Smooth muscle cell (in vitro differentiated cells): ENCODE measurements around the gene PABPN1L. TPM values are rescaled to one million over a fixed set of nuclear protein-coding genes. Genes with fewer than 3 reads are reported as not detected.

Experiments used
- DNase-seq: peaks from one replicate; lab custom pipeline; 2025; ENCODE audit not compliant: unreplicated experiment; lab: John Stamatoyannopoulos, UW
- H2AFZ ChIP-seq: fragments of 200-600 bp; sonication (generic); 2 replicates; pipeline ENCODE4 v1.6.0; 2016; ENCODE audit warnings: antibody characterized with exemption, low read depth, mild to moderate bottlenecking
- H3F3A ChIP-seq: fragments of 200-600 bp; sonication (generic); 2 replicates; pipeline ENCODE4 v1.6.0; 2017; ENCODE audit warnings: antibody characterized with exemption, low read depth
- H3K27ac ChIP-seq: fragments of 200-600 bp; sonication (generic); 2 replicates; pipeline ENCODE4 v1.5.1; 2016; ENCODE audit warnings: low read depth, mild to moderate bottlenecking
- H3K27me3 ChIP-seq: fragments of 200-600 bp; sonication (generic); 2 replicates; pipeline ENCODE4 v1.6.1; 2016; ENCODE audit warnings: low read depth, mild to moderate bottlenecking
- H3K36me3 ChIP-seq: fragments of 200-600 bp; sonication (generic); 2 replicates; pipeline ENCODE4 v1.5.1; 2016; ENCODE audit warnings: low read depth
- H3K4me1 ChIP-seq: fragments of 200-600 bp; sonication (generic); 2 replicates; pipeline ENCODE4 v1.5.1; 2016; ENCODE audit warnings: low read depth
- H3K4me2 ChIP-seq: fragments of 200-600 bp; sonication (generic); 2 replicates; pipeline ENCODE4 v1.6.0; 2016; ENCODE audit warnings: mild to moderate bottlenecking
- H3K4me3 ChIP-seq: fragments of 200-600 bp; sonication (generic); 2 replicates; pipeline ENCODE4 v1.5.1; 2016; ENCODE audit warnings: mild to moderate bottlenecking
- H3K79me2 ChIP-seq: fragments of 200-600 bp; sonication (generic); 2 replicates; pipeline ENCODE4 v1.6.0; 2016; ENCODE audit warnings: low read depth, mild to moderate bottlenecking
- H3K9ac ChIP-seq: fragments of 200-600 bp; sonication (generic); 2 replicates; pipeline ENCODE4 v1.6.0; 2016; ENCODE audit warnings: low read depth
- H3K9me3 ChIP-seq: fragments of 200-600 bp; sonication (generic); replicated peaks from 2 replicates; pipeline ENCODE4 v1.5.1; 2016; ENCODE audit warnings: low read depth
- H4K20me1 ChIP-seq: fragments of 200-600 bp; sonication (generic); 2 replicates; pipeline ENCODE4 v1.6.0; 2016; ENCODE audit warnings: low read depth
- CTCF ChIP-seq: fragments of 200-600 bp; sonication (generic); IDR thresholded peaks from 2 replicates; pipeline ENCODE4 v1.5.1; 2017; ENCODE audit warnings: borderline replicate concordance, mild to moderate bottlenecking, antibody characterized with exemption; ENCODE audit not compliant: insufficient read depth, poor library complexity, severe bottlenecking
- WGBS: methylation state at CpG from one replicate; pipeline ENCODE4 v1.1.7; 2016; ENCODE audit warnings: low lambda C conversion rate; 5-methylcytosine and 5-hydroxymethylcytosine counted together
- polyA plus RNA-seq: library from polyadenylated mRNA; unstranded; fragments of >200 nt; fragmentation: Nextera tagmentation; extraction: Ambion mirVana; gene quantifications from 2 replicates; pipeline ENCODE4 v1.2.1, GENCODE V29; 2016
- total RNA-seq: library from RNA; depleted of rRNA; stranded (reverse); fragments of >200 nt; gene quantifications from 2 replicates; pipeline ENCODE4 v1.2.3, GENCODE V29; 2014

The PABPN1L gene
- total and polyA plus RNA-seq, 2 experiments from 2014 or later, result not detected

DNA sequence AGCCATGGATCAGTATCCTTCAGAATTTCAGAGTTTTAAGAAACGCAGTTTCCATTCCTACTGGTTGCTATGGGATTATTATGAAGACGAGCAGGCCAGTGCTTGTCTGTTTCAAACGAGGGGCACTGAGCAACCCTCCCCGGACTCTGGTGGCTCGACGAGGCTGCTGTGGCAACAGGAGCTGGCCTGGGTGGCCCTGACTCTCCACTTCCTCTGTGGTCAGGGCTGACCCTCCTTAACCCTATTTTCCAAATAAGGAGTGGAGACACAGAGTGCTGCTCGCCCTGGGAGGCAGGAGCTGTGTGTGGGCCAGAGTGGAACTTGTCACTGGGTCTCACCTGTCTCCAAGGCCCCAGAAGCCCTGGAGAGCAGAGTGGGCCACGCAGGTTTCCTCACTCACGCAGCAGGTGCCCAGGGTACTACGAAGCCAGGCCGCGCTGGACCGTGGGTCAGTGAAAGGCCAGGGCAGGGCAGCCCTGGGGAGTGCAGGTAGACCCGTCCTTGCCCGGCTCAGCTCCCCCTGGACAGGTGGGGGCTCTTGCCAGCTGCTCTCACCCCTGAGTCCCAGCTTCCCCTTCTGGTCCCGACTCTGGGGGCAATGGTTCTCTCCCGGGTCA is 13.0 kb downstream of the PABPN1L start:
- no peaks in the 10 kb centered on the region for H3K9me3 ChIP-seq
- peaks cover 18% of the 10 kb centered on the region for H3K79me2 ChIP-seq
- no peak overlapping the region for H3K4me3 ChIP-seq
- H3F3A ChIP-seq, result no peaks in the 10 kb centered on the region
- DNase-seq, result no peak
- H3K9ac ChIP-seq, result no peak overlapping the region
- H3K36me3 ChIP-seq, result no peaks in the 10 kb centered on the region
- 93% methylated on average over 17 of the region's 17 CpGs for WGBS
- H3K27ac ChIP-seq, result no peak overlapping the region
- TF ChIP-seq CTCF, result no peak
- peaks cover 3% of the 10 kb centered on the region for H3K4me1 ChIP-seq
- H2AFZ ChIP-seq, result no peak overlapping the region
- no peaks in the 10 kb centered on the region for H3K27me3 ChIP-seq
- no peak overlapping the region for H3K4me2 ChIP-seq
- H4K20me1 ChIP-seq, result peaks cover 38% of the 10 kb centered on the region

- 97% methylated on average over 19 of the region's 19 CpGs for WGBS
- DNase-seq, result no peak
- H3K9me3 ChIP-seq, result no peaks in the 10 kb centered on the region
- no peak overlapping the region for H2AFZ ChIP-seq
- no peaks in the 10 kb centered on the region for H3K4me1 ChIP-seq
- H3K79me2 ChIP-seq, result peaks cover 12% of the 10 kb centered on the region
- peaks cover 46% of the 10 kb centered on the region for H4K20me1 ChIP-seq
- H3K36me3 ChIP-seq, result no peaks in the 10 kb centered on the region
- no peak overlapping the region for H3K4me2 ChIP-seq
- H3F3A ChIP-seq, result no peaks in the 10 kb centered on the region
- H3K27me3 ChIP-seq, result no peaks in the 10 kb centered on the region
- H3K27ac ChIP-seq, result no peak overlapping the region
- no peak overlapping the region for H3K4me3 ChIP-seq
- TF ChIP-seq CTCF, result no peak
- H3K9ac ChIP-seq, result no peak overlapping the region
Measured at GRCh38 chr16:88851616-88852015, 14.8 kb downstream of the PABPN1L start.

- Histone ChIP-seq H3K79me2 (peaks cover 8% of the 10 kb centered on the region), H3K9me3 (no peaks in the 10 kb centered on the region), H3K4me3 (no peak overlapping the region), H3K27ac (no peak overlapping the region), H3F3A (no peaks in the 10 kb centered on the region), H2AFZ (no peak overlapping the region), H3K4me2 (no peak overlapping the region), H3K27me3 (no peaks in the 10 kb centered on the region), H3K9ac (no peak overlapping the region), H3K4me1 (no peaks in the 10 kb centered on the region), H3K36me3 (no peaks in the 10 kb centered on the region), H4K20me1 (peaks cover 48% of the 10 kb centered on the region)
- 97% methylated on average over 29 of the region's 33 CpGs for WGBS
- no peak for TF ChIP-seq CTCF
- DNase-seq, result no peak
Measured at GRCh38 chr16:88850531-88851199, 15.8 kb downstream of the PABPN1L start.

- Histone ChIP-seq H3K4me1 (no peaks in the 10 kb centered on the region), H3F3A (no peaks in the 10 kb centered on the region), H4K20me1 (peaks cover 42% of the 10 kb centered on the region), H3K36me3 (no peaks in the 10 kb centered on the region), H3K9me3 (no peaks in the 10 kb centered on the region), H3K79me2 (no peaks in the 10 kb centered on the region), H2AFZ (no peak overlapping the region), H3K4me3 (no peak overlapping the region), H3K27ac (no peak overlapping the region), H3K9ac (no peak overlapping the region), H3K4me2 (no peak overlapping the region), H3K27me3 (no peaks in the 10 kb centered on the region)
- DNase-seq, result no peak
- no peak for TF ChIP-seq CTCF
- 98% methylated on average over 21 of the region's 21 CpGs for WGBS
Measured at GRCh38 chr16:88848557-88848956, 17.9 kb downstream of the PABPN1L start.
